GM18867 (cell line): ENCODE results near the gene MMP27.
"Not testable (repeated sequence)": the region's sequence is repeated elsewhere in the genome, so short reads cannot be mapped to it uniquely, and the experiment has no call there.

ENCODE experiments used
- ATAC-seq: cut with Tn5 transposase; IDR thresholded peaks from one replicate; pipeline ENCODE4 v1.9.1; 2021; ENCODE audit warnings: mild to moderate bottlenecking, moderate library complexity; ENCODE audit not compliant: unreplicated experiment

The MMP27 gene

GRCh38 chr11:102705626-102706025, at the start of gene MMP27:
Gene MMP27 (minus strand): TSS chr11:102705769. CDS start chr11:102705714, 55 bp downstream.
- no peak for ATAC-seq

GRCh38 chr11:102753267-102753666, 47.7 kb upstream of the MMP27 start:
- ATAC-seq, result no peak

GRCh38 chr11:102751673-102752072, 46.1 kb upstream of the MMP27 start:
- no peak for ATAC-seq

GRCh38 chr11:102749101-102749722, 43.6 kb upstream of the MMP27 start:
- ATAC-seq, result no peak

GRCh38 chr11:102746746-102747578, 41.4 kb upstream of the MMP27 start:
- not testable (repeated sequence) for ATAC-seq

- no peak for ATAC-seq
Measured at GRCh38 chr11:102734650-102735049, 29.1 kb upstream of the MMP27 start.

- ATAC-seq, result peak; percentile 97
Measured at GRCh38 chr11:102733232-102733875, 27.8 kb upstream of the MMP27 start.

- not testable (repeated sequence) for ATAC-seq
Measured at GRCh38 chr11:102730944-102731343, 25.4 kb upstream of the MMP27 start.

- no peak for ATAC-seq
Measured at GRCh38 chr11:102729849-102730815, 24.6 kb upstream of the MMP27 start.

GRCh38 chr11:102727890-102728289, 22.3 kb upstream of the MMP27 start:
- no peak for ATAC-seq

- ATAC-seq, result no peak
Measured at GRCh38 chr11:102724904-102725500, 19.4 kb upstream of the MMP27 start, which contains the start of gene MMP8. Gene MMP8 (minus strand): TSS chr11:102724954. CDS start chr11:102724855, 99 bp downstream.

GRCh38 chr11:102722821-102723220, 17.3 kb upstream of the MMP27 start:
- ATAC-seq, result no peak

- no peak for ATAC-seq
Measured at GRCh38 chr11:102719620-102720277, 14.2 kb upstream of the MMP27 start.

GRCh38 chr11:102717280-102717679, 11.7 kb upstream of the MMP27 start:
- peak; percentile 2 for ATAC-seq

- peak; percentile 82 for ATAC-seq
Measured at GRCh38 chr11:102716527-102716926, 11.0 kb upstream of the MMP27 start.

- peak; percentile 67 for ATAC-seq
Measured at GRCh38 chr11:102712137-102712536, 6.6 kb upstream of the MMP27 start.

GRCh38 chr11:102709201-102709945, 3.8 kb upstream of the MMP27 start:
- ATAC-seq, result no peak

- no peak for ATAC-seq
Measured at GRCh38 chr11:102708654-102709053, 3.1 kb upstream of the MMP27 start.

GRCh38 chr11:102704841-102705240, 728 bp downstream of the MMP27 start:
- no peak for ATAC-seq
